Epithelial cell of proximal tubule (primary cell): ENCODE data around the gene NCK2. TPM values are rescaled to one million over a fixed set of nuclear protein-coding genes. Genes with fewer than 3 reads are reported as not detected.

ENCODE experiments used
- DNase-seq: peaks from one replicate; pipeline ENCODE4 v3.0.0-alpha.2; 2011; ENCODE audit warnings: low read depth
- H3K4me3 ChIP-seq: 2 replicates; pipeline ENCODE4 v1.5.1; 2011; ENCODE audit warnings: low read depth, mild to moderate bottlenecking, low read length
- CTCF ChIP-seq: conservative IDR thresholded peaks from 2 replicates; pipeline ENCODE4 v1.5.1; 2012; ENCODE audit warnings: low read depth, mild to moderate bottlenecking, low read length
- total RNA-seq: library from RNA; depleted of rRNA; stranded (reverse); fragments of >200 nt; gene quantifications from 2 replicates; pipeline ENCODE4 v1.2.3, GENCODE V29; 2015

NCK2 gene
- total RNA-seq, 1 donor from 2014 or later: 53.0 TPM

- TF ChIP-seq CTCF: no peak
- DNase-seq: no peak
- H3K4me3 ChIP-seq: no peak overlapping the region
Measured at GRCh38 chr2:105827351-105828096, 82.8 kb downstream of the NCK2 start.

GRCh38 chr2:105828558-105828957 lies 83.8 kb downstream of the NCK2 start:
- TF ChIP-seq CTCF: no peak
- no peak overlapping the region for H3K4me3 ChIP-seq
- DNase-seq: no peak

- H3K4me3 ChIP-seq: no peak overlapping the region
- DNase-seq: no peak
- TF ChIP-seq CTCF: no peak
Measured at GRCh38 chr2:105834931-105835330, 90.2 kb downstream of the NCK2 start.

- TF ChIP-seq CTCF: no peak
- no peak for DNase-seq
- H3K4me3 ChIP-seq: no peak overlapping the region
Measured at GRCh38 chr2:105836341-105836740, 91.6 kb downstream of the NCK2 start.

GRCh38 chr2:105836840-105837692 lies 92.4 kb downstream of the NCK2 start:
- no peak overlapping the region for H3K4me3 ChIP-seq
- TF ChIP-seq CTCF: no peak
- DNase-seq: no peak

- TF ChIP-seq CTCF: no peak
- no peak for DNase-seq
- H3K4me3 ChIP-seq: no peak overlapping the region
Measured at GRCh38 chr2:105839793-105840192, 95.1 kb downstream of the NCK2 start.
